HEK293T (cell line): ENCODE measurements around the gene SH2D4B.

Experiments
- ARNT ChIP-seq: fragments of 450-650 bp; IDR thresholded peaks from 2 replicates; pipeline ENCODE4 v1.6.1; 2017; ENCODE audit warnings: mild to moderate bottlenecking
- BHLHE40 ChIP-seq: fragments of 450-650 bp; IDR thresholded peaks from 2 replicates; pipeline ENCODE4 v1.6.1; 2016; ENCODE audit warnings: mild to moderate bottlenecking, moderate library complexity, borderline replicate concordance
- CTBP1 ChIP-seq: fragments of 450-650 bp; IDR thresholded peaks from 2 replicates; pipeline ENCODE4 v1.6.1; 2016; ENCODE audit warnings: borderline replicate concordance
- ELF4 ChIP-seq: fragments of 450-650 bp; IDR thresholded peaks from 2 replicates; pipeline ENCODE4 v1.6.1; 2017; ENCODE audit warnings: antibody characterized with exemption
- FOXA1 ChIP-seq: fragments of 450-650 bp; IDR thresholded peaks from 2 replicates; pipeline ENCODE4 v1.6.1; 2016; ENCODE audit warnings: mild to moderate bottlenecking
- FOXK2 ChIP-seq: fragments of 450-650 bp; IDR thresholded peaks from 2 replicates; pipeline ENCODE4 v1.6.1; 2016; ENCODE audit warnings: mild to moderate bottlenecking
- FOXM1 ChIP-seq: fragments of 450-650 bp; IDR thresholded peaks from 2 replicates; pipeline ENCODE4 v1.6.1; 2017; ENCODE audit warnings: mild to moderate bottlenecking, borderline replicate concordance
- L3MBTL2 ChIP-seq: fragments of 450-650 bp; conservative IDR thresholded peaks from 2 replicates; pipeline ENCODE4 v1.6.1; 2016; ENCODE audit warnings: mild to moderate bottlenecking
- LEF1 ChIP-seq: fragments of 450-650 bp; IDR thresholded peaks from 2 replicates; pipeline ENCODE4 v1.6.1; 2017; ENCODE audit warnings: mild to moderate bottlenecking, borderline replicate concordance
- NFRKB ChIP-seq: fragments of 450-650 bp; IDR thresholded peaks from 2 replicates; pipeline ENCODE4 v1.6.1; 2016; ENCODE audit warnings: mild to moderate bottlenecking, moderate library complexity
- SP1 ChIP-seq: fragments of 450-650 bp; IDR thresholded peaks from 2 replicates; pipeline ENCODE4 v1.6.1; 2017
- SUZ12 ChIP-seq: fragments of 450-650 bp; IDR thresholded peaks from 2 replicates; pipeline ENCODE4 v1.6.1; 2016; ENCODE audit warnings: mild to moderate bottlenecking

- TF ChIP-seq SP1 = no peak
- TF ChIP-seq LEF1 = no peak
- no peak for TF ChIP-seq FOXA1
- no peak for TF ChIP-seq NFRKB
- TF ChIP-seq FOXM1 = no peak
- no peak for TF ChIP-seq CTBP1
- TF ChIP-seq ARNT = no peak
- TF ChIP-seq BHLHE40 = no peak
- TF ChIP-seq SUZ12 = no peak
- no peak for TF ChIP-seq FOXK2
- no peak for TF ChIP-seq ELF4
- TF ChIP-seq L3MBTL2 = no peak
Measured at GRCh38 chr10:80660266-80660665, 122.6 kb downstream of the SH2D4B start.
